HG03135 (cell line): ENCODE results near the gene FAM163B.

ENCODE experiments used
- ATAC-seq: cut with Tn5 transposase; IDR thresholded peaks from one replicate; pipeline ENCODE4 v1.9.1; 2021; ENCODE audit warnings: mild to moderate bottlenecking, moderate library complexity; ENCODE audit not compliant: unreplicated experiment

Gene FAM163B

GRCh38 chr9:133551446-133551845 lies 57.7 kb downstream of the FAM163B start:
- ATAC-seq: no peak

GRCh38 chr9:133547116-133547515 lies 62.1 kb downstream of the FAM163B start:
- no peak for ATAC-seq

- no peak for ATAC-seq
Observed at GRCh38 chr9:133546287-133546680, 62.9 kb downstream of the FAM163B start.

GRCh38 chr9:133545494-133546286 lies 63.5 kb downstream of the FAM163B start:
- no peak for ATAC-seq

- no peak for ATAC-seq
Observed at GRCh38 chr9:133543772-133544467, 65.3 kb downstream of the FAM163B start.

GRCh38 chr9:133542002-133542401 lies 67.2 kb downstream of the FAM163B start:
- no peak for ATAC-seq

GRCh38 chr9:133540698-133541025 lies 68.5 kb downstream of the FAM163B start:
- ATAC-seq: no peak

- ATAC-seq: no peak
Observed at GRCh38 chr9:133539991-133540697, 69.0 kb downstream of the FAM163B start.

GRCh38 chr9:133538851-133539833 lies 70.0 kb downstream of the FAM163B start:
- no peak for ATAC-seq

- ATAC-seq: no peak
Observed at GRCh38 chr9:133538176-133538575, 71.0 kb downstream of the FAM163B start.

GRCh38 chr9:133537257-133537656 lies 71.9 kb downstream of the FAM163B start:
- no peak for ATAC-seq

- no peak for ATAC-seq
Observed at GRCh38 chr9:133536536-133536935, 72.7 kb downstream of the FAM163B start.

GRCh38 chr9:133536080-133536479 lies 73.1 kb downstream of the FAM163B start:
- ATAC-seq: no peak

GRCh38 chr9:133535306-133535877 lies 73.8 kb downstream of the FAM163B start:
- no peak for ATAC-seq

- ATAC-seq: no peak
Observed at GRCh38 chr9:133534346-133535291, 74.6 kb downstream of the FAM163B start, which contains the start of gene ADAMTSL2. TSS of gene ADAMTSL2 (plus strand) at chr9:133534704. CDS start at chr9:133536713, 2,009 bp downstream.

GRCh38 chr9:133533857-133534256 lies 75.3 kb downstream of the FAM163B start:
- ATAC-seq: no peak

- ATAC-seq: no peak
Observed at GRCh38 chr9:133532937-133533668, 76.1 kb downstream of the FAM163B start.

- ATAC-seq: no peak
Observed at GRCh38 chr9:133531293-133531692, 77.9 kb downstream of the FAM163B start.
